Brain pericyte (primary cell): Measurements from ENCODE around the gene GID8.

Experiments
- DNase-seq: peaks from one replicate; pipeline ENCODE4 v3.0.0-alpha.2; 2012; ENCODE audit warnings: low read depth, low spot score

The GID8 gene

DNA sequence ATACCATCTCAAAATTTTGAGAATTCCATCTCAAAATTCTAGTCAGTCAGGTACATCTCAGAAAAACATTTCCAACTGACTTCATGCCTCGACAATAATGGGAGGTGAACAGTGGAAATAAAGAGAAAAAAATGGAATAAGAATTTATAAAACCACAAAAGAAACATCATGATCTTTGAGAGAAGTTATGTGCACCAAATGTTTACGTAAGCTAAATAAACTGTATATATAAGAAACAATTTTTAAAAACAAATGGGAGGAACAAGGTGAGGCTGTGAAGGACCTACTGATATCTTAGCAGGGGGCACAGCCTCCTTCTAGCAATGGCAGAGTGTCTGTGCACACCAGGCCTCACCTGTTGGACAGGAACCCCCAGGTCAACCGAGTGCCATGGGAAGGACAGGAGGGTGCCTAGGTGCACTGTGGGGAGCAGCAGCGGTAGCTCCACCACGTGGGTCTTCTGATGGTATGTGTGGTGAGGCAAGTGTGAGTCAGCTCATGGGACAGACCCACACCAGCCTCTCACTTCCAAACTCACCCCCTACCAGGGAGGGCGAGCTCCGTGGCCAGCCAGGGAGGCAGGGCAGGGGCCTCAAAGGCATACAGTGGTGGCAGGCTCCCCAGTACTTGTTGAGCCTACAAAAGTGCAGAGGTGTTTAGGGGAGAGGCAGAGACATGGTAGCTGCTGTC, 34.9 kb upstream of the GID8 start:
- no peak for DNase-seq

- no peak for DNase-seq
These were observed 32.3 kb upstream of the GID8 start for GRCh38 chr20:62905536-62906117.

DNA sequence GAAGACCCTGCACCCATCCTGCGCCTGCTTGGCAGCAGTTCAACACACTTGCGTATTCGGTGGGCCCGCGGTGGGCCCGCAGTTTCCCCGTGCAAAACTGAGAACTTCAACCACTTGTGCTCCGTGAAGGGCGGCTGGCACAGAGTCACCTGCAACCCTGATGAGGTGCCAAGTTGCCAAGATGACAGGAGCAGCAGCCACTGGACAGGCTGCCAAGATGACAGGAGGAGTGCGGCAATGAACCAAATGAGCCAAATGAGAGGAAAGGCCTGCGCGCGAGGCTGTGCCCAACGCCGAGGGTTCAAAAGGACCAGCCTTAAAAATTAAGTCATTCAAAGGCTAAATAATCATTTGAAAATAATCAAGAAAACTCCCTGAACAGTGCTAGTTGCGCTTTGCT, 31.7 kb upstream of the GID8 start:
- DNase-seq, result no peak

GRCh38 chr20:62906647-62907375, 31.1 kb upstream of the GID8 start:
- no peak for DNase-seq

DNA sequence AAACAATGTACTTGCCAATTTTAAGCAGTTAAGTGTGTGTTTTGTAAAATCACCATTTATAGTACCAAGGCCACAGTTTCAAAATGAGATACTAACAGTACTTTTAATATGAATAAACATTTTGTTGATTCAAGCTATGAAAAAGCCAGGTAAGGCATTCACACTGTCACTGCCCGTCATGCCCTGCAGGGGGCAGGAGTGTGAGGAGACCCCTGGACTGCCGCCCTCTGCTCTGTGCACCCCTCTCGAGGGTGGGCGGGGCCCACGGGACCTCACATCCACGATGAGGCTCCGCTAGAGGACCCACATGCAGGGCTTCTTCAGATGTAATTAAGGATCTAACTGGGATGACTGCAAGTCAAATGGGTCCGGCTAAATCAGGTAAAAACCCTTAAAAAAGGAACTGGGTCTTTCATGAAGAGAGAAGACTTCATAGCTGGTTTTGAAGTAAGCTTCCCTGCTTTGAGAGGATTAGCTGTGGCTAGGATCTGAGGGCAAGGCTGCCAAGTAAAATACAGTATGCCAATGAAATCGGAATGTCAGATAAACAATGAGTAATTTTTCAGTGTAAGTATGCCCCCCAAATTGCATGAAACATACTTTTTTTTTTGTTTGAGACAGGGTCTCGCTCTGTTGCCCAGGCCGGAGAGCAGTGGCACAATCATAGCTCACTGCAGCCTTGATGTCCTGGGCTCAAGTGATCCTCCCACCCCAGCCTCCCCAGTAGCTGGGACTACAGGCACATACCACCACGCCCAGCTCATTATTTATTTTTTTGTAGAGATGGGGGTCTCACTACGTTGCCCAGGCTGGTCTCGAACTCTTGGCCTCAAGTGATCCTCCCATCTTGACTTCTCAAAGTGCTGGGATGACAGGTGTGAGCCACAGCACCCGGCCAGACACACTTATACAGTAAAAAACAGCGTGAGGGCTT, 30.3 kb upstream of the GID8 start:
- DNase-seq, result no peak

GRCh38 chr20:62908971-62909791, 28.8 kb upstream of the GID8 start:
- no peak for DNase-seq

DNA sequence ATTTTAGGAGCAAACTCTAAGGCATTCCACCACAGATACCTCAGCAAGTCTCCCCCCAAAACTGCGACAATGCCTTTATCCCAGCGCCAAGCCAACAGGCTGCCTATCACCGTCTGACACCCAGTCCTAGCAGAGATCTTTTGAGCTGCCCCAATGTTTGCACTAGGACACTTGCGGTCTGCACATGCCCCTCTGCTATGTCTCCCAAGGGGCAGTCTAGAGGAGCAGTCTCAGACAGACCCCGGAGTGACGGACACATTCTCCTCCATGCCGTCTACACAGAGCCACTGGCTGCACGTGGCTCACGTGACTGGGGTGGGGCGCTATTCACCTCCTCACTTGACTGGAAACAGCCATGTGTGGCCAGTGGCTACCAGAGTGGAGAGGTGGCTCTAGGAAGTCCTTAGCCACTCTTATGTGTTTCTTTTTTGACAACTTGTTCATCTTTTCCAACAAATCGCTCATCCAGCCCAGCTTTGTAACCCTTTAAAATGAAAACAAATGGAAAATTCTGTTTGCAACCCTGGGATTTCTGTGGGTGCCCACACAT, 27.7 kb upstream of the GID8 start:
- DNase-seq, result no peak

- no peak for DNase-seq
These were observed 27.0 kb upstream of the GID8 start for GRCh38 chr20:62910777-62911497.

DNA sequence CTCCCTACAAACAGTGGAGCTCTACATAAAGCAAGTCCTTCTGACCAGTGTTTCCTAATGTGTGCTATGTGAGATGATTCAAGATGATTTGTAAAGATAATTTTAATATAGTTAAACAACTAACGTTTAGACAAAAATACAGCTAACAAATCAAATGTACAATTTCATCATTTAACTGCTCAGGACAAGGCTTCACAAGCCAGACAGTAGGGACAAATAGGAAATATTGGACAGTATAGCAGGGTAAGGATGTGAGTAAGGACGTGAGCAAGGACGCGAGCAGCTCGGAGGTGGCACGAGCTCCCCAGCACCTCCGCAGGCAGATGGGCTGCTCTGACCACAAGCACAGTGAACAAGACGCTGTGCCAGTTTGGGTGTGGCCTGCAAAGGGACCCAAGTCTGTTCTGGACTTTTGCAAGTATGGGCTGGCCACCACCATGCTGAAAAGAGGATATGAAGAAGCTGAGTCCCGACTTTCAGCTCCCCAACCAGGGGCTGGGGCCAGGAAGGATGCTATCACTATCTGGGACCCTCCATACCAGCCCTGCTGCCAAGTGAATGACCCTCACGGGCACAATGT, 26.2 kb upstream of the GID8 start:
- DNase-seq, result no peak

- no peak for DNase-seq
These were observed 24.8 kb upstream of the GID8 start for GRCh38 chr20:62913043-62913630.

- no peak for DNase-seq
These were observed 23.5 kb upstream of the GID8 start for GRCh38 chr20:62914436-62914835.

GRCh38 chr20:62914970-62915457, 22.9 kb upstream of the GID8 start:
- DNase-seq, result no peak

- DNase-seq, result no peak
These were observed 21.1 kb upstream of the GID8 start for GRCh38 chr20:62916703-62917476.

GRCh38 chr20:62917720-62918119, 20.2 kb upstream of the GID8 start:
- DNase-seq, result no peak

- no peak for DNase-seq
These were observed 19.8 kb upstream of the GID8 start for GRCh38 chr20:62918147-62918546.

DNA sequence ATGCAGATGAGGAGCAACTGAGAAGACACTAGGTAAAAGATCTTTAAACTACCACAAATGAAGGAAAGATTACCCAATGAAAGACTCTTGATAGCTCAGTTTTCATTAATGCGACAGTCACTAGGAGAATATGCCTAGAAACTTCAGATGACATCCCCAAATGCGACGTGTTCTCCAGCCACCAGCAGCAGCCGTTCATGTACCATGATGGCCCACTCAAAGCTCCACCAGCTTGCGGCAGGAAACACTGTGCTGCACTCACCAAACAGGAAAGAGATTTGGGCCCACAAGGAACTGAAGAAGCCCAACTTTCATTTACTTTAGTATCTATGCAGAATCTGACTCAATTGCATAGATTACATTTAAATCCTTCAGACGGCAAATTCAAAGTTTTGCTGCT, 19.1 kb upstream of the GID8 start:
- no peak for DNase-seq

- DNase-seq, result no peak
These were observed 17.8 kb upstream of the GID8 start for GRCh38 chr20:62920039-62920645.

DNA sequence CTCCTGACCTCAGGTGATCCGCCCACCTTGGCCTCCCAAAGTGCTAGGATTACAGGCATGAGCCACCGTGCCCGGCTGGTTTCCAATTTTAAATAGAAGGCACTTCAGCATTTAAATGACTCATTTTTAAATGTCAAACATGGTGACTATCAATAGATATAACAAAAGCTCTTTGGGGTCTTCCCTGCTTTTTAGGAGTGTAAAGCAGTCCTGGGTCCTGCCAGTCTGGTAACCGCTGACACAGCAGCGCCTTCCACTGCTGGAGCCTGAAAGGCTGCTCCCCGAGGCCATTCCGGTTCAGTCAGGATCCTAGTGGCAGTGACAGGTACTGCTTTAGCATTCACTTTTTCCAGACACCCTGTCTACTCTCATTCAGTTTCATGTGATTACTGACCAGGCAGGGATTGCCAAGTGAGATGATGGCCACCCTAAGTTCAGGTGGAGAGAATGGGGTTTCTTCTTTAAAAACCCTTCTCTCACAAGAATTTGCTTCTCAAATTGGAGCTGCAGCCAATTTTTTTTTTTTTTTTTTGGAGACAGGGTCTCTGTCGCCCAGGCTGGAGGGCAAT, 16.7 kb upstream of the GID8 start:
- no peak for DNase-seq
